Rectal smooth muscle tissue (tissue), 1 donor: Measurements from ENCODE around the gene PIWIL4.

Source experiments
- H3K27ac ChIP-seq: one replicate; pipeline ENCODE4 v1.7.0; 2013; ENCODE audit warnings: low read depth, low read length, inconsistent platforms
- H3K27me3 ChIP-seq: one replicate; pipeline ENCODE4 v1.7.0; 2013; ENCODE audit warnings: low read length; ENCODE audit not compliant: control insufficient read depth, insufficient read depth
- H3K36me3 ChIP-seq: one replicate; pipeline ENCODE4 v1.7.0; 2013; ENCODE audit warnings: low read length; ENCODE audit not compliant: control insufficient read depth, insufficient read depth
- H3K4me1 ChIP-seq: one replicate; pipeline ENCODE4 v1.7.0; 2013; ENCODE audit warnings: low read length; ENCODE audit not compliant: control insufficient read depth, insufficient read depth
- H3K4me3 ChIP-seq: one replicate; pipeline ENCODE4 v1.7.0; 2013; ENCODE audit warnings: low read length
- H3K9ac ChIP-seq: one replicate; pipeline ENCODE4 v1.7.0; 2013; ENCODE audit warnings: low read length

The PIWIL4 gene

DNA sequence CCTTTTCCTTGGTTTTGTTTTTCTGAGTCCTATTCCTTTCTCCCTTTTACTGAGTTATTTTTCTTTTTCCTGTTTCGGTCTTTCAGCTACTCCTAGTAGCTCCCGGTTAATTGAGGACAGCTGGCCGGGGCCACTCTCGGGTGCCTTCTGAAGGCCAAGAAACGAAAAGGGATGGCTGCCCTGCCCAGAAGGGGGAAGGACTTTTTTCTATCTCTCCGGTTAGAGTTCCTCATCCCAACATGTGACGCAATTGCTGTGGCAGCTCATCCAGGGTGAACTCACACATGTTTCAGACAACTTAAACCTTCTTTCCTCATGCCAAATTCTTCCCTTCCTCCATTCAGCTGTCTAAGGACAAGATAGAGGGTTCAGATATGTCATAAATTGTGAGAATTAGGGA, 83.6 kb downstream of the PIWIL4 start:
- H3K36me3 ChIP-seq, result no peaks in the 10 kb centered on the region
- H3K9ac ChIP-seq, result no peak overlapping the region
- no peak overlapping the region for H3K4me3 ChIP-seq
- H3K27ac ChIP-seq, result no peak overlapping the region
- H3K27me3 ChIP-seq, result no peaks in the 10 kb centered on the region
- H3K4me1 ChIP-seq, result no peaks in the 10 kb centered on the region

GRCh38 chr11:94652735-94653284, 85.6 kb downstream of the PIWIL4 start:
- H3K27ac ChIP-seq, result no peak overlapping the region
- H3K4me3 ChIP-seq, result no peak overlapping the region
- no peaks in the 10 kb centered on the region for H3K27me3 ChIP-seq
- no peaks in the 10 kb centered on the region for H3K4me1 ChIP-seq
- no peak overlapping the region for H3K9ac ChIP-seq
- H3K36me3 ChIP-seq, result no peaks in the 10 kb centered on the region

GRCh38 chr11:94653561-94653960, 86.4 kb downstream of the PIWIL4 start:
- H3K4me3 ChIP-seq, result no peak overlapping the region

DNA sequence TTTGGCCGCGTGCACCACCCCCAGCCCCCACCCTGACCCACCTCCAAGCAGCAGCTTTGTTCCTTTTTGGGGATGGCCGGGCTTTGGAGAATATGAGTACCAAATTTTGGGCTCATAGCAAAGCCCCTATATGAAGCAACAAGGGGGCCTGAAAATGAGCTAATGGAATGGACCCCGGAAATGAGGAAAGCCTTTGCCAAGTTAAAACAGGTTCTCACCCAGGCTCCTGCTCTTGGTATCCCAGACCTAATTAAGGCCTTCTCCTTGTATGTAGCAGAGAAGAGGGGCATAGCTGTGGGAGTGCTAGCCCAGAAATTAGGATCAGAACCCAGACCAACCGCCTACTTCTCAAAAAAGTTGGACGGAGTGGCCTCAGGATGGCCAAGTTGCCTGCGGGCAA, 87.0 kb downstream of the PIWIL4 start:
- no peaks in the 10 kb centered on the region for H3K27me3 ChIP-seq
- H3K4me1 ChIP-seq, result no peaks in the 10 kb centered on the region
- H3K9ac ChIP-seq, result no peak overlapping the region
- H3K4me3 ChIP-seq, result no peak overlapping the region
- no peaks in the 10 kb centered on the region for H3K36me3 ChIP-seq
- H3K27ac ChIP-seq, result no peak overlapping the region

More at GRCh38 chr11:94653561-94653960, 86.4 kb downstream of the PIWIL4 start:
- Histone ChIP-seq H3K9ac (no peak overlapping the region), H3K36me3 (no peaks in the 10 kb centered on the region), H3K27me3 (no peaks in the 10 kb centered on the region), H3K27ac (no peak overlapping the region), H3K4me1 (no peaks in the 10 kb centered on the region)

DNA sequence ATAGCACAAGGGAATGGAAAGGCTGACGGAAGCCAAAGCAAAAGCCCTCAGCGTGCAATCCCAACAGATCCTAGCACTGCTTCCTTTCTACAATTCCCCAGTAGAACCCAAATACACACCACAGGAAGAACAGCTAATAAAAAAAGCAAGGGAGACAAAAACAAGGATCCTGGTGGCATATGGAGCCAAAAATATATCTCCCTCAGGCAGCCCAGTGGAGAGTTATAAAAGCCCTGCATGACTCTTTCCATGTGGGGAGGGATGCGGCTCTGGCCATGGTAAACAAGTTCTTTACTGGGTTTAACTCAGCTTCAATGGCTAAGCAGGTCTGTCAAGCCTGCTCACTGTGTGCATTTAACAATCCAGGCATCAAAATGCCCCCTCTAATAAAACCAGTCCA, 88.1 kb downstream of the PIWIL4 start:
- Histone ChIP-seq H3K9ac (no peak overlapping the region), H3K27me3 (no peaks in the 10 kb centered on the region), H3K4me3 (no peak overlapping the region), H3K36me3 (no peaks in the 10 kb centered on the region), H3K4me1 (no peaks in the 10 kb centered on the region), H3K27ac (no peak overlapping the region)

- no peak overlapping the region for H3K27ac ChIP-seq
Observed at GRCh38 chr11:94655956-94656355, 88.8 kb downstream of the PIWIL4 start.

DNA sequence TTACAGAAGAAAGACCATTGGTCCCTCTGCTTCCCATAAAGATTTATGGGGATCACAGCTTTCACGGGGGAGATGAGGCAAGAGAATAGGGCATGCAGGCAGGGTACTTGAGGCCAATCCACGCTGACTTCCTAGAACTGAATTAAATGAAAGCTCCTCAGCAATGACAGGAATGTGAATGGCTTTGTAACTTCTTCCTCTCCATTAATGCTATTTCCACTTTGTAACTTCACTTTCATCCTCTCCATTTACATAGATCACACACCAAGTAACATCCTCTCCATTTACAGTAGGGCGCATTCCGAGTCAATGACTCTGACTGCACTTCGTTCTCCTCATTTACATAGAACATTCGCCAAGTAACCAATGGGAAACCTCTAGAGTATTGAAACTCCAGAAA, 89.8 kb downstream of the PIWIL4 start:
- Histone ChIP-seq H3K4me1 (no peaks in the 10 kb centered on the region), H3K27me3 (no peaks in the 10 kb centered on the region), H3K27ac (no peak overlapping the region), H3K4me3 (no peak overlapping the region), H3K36me3 (no peaks in the 10 kb centered on the region), H3K9ac (no peak overlapping the region)

More at GRCh38 chr11:94655956-94656355, 88.8 kb downstream of the PIWIL4 start:
- no peak overlapping the region for H3K4me3 ChIP-seq
- no peaks in the 10 kb centered on the region for H3K27me3 ChIP-seq
- H3K36me3 ChIP-seq, result no peaks in the 10 kb centered on the region
- no peak overlapping the region for H3K9ac ChIP-seq
- H3K4me1 ChIP-seq, result no peaks in the 10 kb centered on the region

GRCh38 chr11:94657629-94658028, 90.5 kb downstream of the PIWIL4 start:
- Histone ChIP-seq H3K4me3 (no peak overlapping the region), H3K36me3 (no peaks in the 10 kb centered on the region), H3K27ac (no peak overlapping the region), H3K27me3 (no peaks in the 10 kb centered on the region), H3K9ac (no peak overlapping the region), H3K4me1 (no peaks in the 10 kb centered on the region)

DNA sequence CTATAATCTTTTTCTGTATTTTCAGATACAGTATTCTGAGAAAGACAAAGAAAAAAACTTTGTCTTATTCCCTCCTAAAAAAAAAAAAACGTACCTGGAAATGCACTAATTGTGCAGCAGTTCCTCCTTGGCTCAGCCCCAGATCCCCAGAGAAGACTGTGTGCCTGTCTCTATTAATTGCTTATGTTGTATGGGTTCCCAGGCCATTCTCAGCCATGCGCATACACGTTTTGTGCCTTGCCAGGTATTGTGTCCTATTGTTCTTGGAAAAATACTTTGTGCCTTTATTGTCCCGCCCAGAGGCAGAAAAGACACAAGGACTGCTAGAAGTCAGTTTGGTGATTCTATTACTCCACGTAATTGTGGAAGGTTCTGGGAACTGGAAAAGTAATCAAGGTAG, 91.2 kb downstream of the PIWIL4 start:
- no peak overlapping the region for H3K4me3 ChIP-seq
- no peaks in the 10 kb centered on the region for H3K36me3 ChIP-seq
- H3K9ac ChIP-seq, result no peak overlapping the region
- H3K27me3 ChIP-seq, result no peaks in the 10 kb centered on the region
- H3K4me1 ChIP-seq, result no peaks in the 10 kb centered on the region
- no peak overlapping the region for H3K27ac ChIP-seq

DNA sequence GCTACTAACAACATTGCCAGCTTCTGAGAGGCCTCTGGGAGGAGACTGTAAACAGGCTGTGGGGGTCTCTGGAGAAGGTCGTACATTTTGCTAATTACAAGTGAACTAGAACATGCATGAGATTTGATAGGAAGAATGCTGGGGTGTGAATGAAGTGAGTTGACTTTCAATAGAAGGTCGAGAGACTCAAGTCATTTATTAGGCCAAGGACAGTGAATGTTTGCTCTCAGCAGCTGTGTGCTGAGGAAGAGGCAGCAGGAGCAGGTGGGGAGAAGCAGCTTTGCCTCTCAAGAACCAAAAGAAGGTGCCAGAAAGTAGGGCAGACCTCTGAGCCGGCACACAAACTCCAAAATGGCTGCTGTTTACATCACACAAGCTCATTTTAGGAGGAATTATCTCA, 91.7 kb downstream of the PIWIL4 start:
- H3K4me1 ChIP-seq, result no peaks in the 10 kb centered on the region
- no peaks in the 10 kb centered on the region for H3K27me3 ChIP-seq
- no peaks in the 10 kb centered on the region for H3K36me3 ChIP-seq
- H3K4me3 ChIP-seq, result no peak overlapping the region
- H3K9ac ChIP-seq, result no peak overlapping the region
- H3K27ac ChIP-seq, result no peak overlapping the region

- H3K4me1 ChIP-seq, result no peaks in the 10 kb centered on the region
- H3K4me3 ChIP-seq, result no peak overlapping the region
- no peaks in the 10 kb centered on the region for H3K36me3 ChIP-seq
- no peaks in the 10 kb centered on the region for H3K27me3 ChIP-seq
- no peak overlapping the region for H3K9ac ChIP-seq
- no peak overlapping the region for H3K27ac ChIP-seq
Observed at GRCh38 chr11:94661444-94661843, 94.3 kb downstream of the PIWIL4 start.

GRCh38 chr11:94662065-94662779, 95.1 kb downstream of the PIWIL4 start:
- H3K4me1 ChIP-seq, result no peaks in the 10 kb centered on the region
- H3K36me3 ChIP-seq, result no peaks in the 10 kb centered on the region
- no peak overlapping the region for H3K4me3 ChIP-seq
- H3K27ac ChIP-seq, result no peak overlapping the region
- H3K9ac ChIP-seq, result no peak overlapping the region
- no peaks in the 10 kb centered on the region for H3K27me3 ChIP-seq

DNA sequence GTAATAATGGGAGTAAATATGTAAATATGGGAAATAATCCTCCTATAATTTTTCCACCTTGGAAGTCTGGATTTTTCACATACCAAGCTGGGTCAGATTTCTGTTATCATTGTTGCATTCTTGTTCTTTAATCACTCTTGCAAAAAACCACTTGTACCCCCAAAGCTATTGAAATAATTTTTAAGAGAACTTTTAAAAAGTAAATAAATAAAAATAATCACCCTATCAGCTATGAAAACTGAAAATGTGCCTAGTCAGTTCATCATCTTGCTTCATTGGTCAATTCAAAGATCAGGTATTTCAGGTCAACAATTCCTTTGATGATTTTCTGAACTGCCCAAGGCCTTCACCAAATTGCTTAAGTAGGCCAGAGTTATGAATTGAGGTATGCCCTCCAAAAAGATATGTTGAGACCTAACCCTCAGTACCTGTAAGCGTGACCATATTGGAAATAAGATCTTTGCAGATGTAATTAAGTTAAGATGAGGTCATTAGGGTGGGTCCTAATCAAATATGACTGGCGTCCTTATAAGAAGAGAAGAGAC, 95.8 kb downstream of the PIWIL4 start:
- Histone ChIP-seq H3K27me3 (no peaks in the 10 kb centered on the region), H3K9ac (no peak overlapping the region), H3K27ac (no peak overlapping the region), H3K36me3 (no peaks in the 10 kb centered on the region), H3K4me1 (no peaks in the 10 kb centered on the region), H3K4me3 (no peak overlapping the region)
